Measurements from ENCODE around the gene MAP2K1. TPM values are rescaled to one million over a fixed set of nuclear protein-coding genes. Genes with fewer than 3 reads are reported as not detected.

MAP2K1 gene
- polyA plus RNA-seq, 1 donor (not counting 4 experiments of a cell fraction or from before 2014, with no cell fraction given): 73.8 TPM

- H4K20me1 ChIP-seq (ENCODE audit: control insufficient read depth, extremely low read depth, insufficient read depth, low read length): no peaks in the 10 kb centered on the region
- H2AFZ ChIP-seq (ENCODE audit: control insufficient read depth, low read length): no peak overlapping the region
- H3K9me3 ChIP-seq (ENCODE audit: control insufficient read depth, low read depth, low read length): peaks cover 3% of the 10 kb centered on the region
- DNase-seq (ENCODE audit: low read depth, low spot score): no peak
- H3K4me1 ChIP-seq (ENCODE audit: control insufficient read depth, extremely low read depth, insufficient read depth, low read length): no peaks in the 10 kb centered on the region
- TF ChIP-seq CTCF (optimal IDR thresholded peaks at IDR 0.05 in 1 of 3, IDR thresholded peaks at IDR 0.05 in 1 of 3, conservative IDR thresholded peaks at IDR 0.05 in 1 of 3; ENCODE audit: extremely low read depth in 1 of 3, insufficient read depth in 2 of 3, low read length in 3 of 3) (no peak), EZH2 (IDR thresholded peaks at IDR 0.05; ENCODE audit: low read length) (no peak)
- H3K4me2 ChIP-seq (ENCODE audit: control insufficient read depth, extremely low read depth, insufficient read depth, low read depth, low read length): no peak overlapping the region
- H3K79me2 ChIP-seq (ENCODE audit: control insufficient read depth, insufficient read depth, low read length): peaks cover 92% of the 10 kb centered on the region
- no peak for FAIRE-seq
- no peak overlapping the region for H3K9ac ChIP-seq (ENCODE audit: control insufficient read depth, extremely low read depth, insufficient read depth, low read length)
- H3K27me3 ChIP-seq (ENCODE audit: control insufficient read depth, extremely low read depth, insufficient read depth, low read length): no peaks in the 10 kb centered on the region
- peaks cover 2 to 5% of the 10 kb centered on the region in 2 experiments for H3K36me3 ChIP-seq (ENCODE audit: control insufficient read depth in 2 of 2, extremely low read depth in 1 of 2, insufficient read depth in 2 of 2, low read length in 2 of 2)
- no peaks in the 10 kb centered on the region for H3K9me1 ChIP-seq (ENCODE audit: control insufficient read depth, extremely low read depth, insufficient read depth, low read length)
- dilution Hi-C loops (cut with MboI; ENCODE audit: extremely low pct_ligation_motif_present, low sequenced_read_pairs): no loop called here
- no peak overlapping the region for H3K4me3 ChIP-seq (ENCODE audit: control insufficient read depth in 2 of 3, extremely low read depth in 1 of 3, insufficient read depth in 2 of 3, low read depth in 1 of 3, low read length in 3 of 3)
- no peak overlapping the region for H3K27ac ChIP-seq (ENCODE audit: control insufficient read depth, insufficient read depth, low read length)
Observed at GRCh38 chr15:66417736-66418135, 31.0 kb downstream of the MAP2K1 start.

- H3K9me1 ChIP-seq (ENCODE audit: control insufficient read depth, extremely low read depth, insufficient read depth, low read length): no peaks in the 10 kb centered on the region
- no peak overlapping the region for H3K4me3 ChIP-seq (ENCODE audit: control insufficient read depth in 2 of 3, extremely low read depth in 1 of 3, insufficient read depth in 2 of 3, low read depth in 1 of 3, low read length in 3 of 3)
- dilution Hi-C loops (cut with MboI; ENCODE audit: extremely low pct_ligation_motif_present, low sequenced_read_pairs): no loop called here
- H4K20me1 ChIP-seq (ENCODE audit: control insufficient read depth, extremely low read depth, insufficient read depth, low read length): no peaks in the 10 kb centered on the region
- TF ChIP-seq CTCF (optimal IDR thresholded peaks at IDR 0.05 in 1 of 3, IDR thresholded peaks at IDR 0.05 in 1 of 3, conservative IDR thresholded peaks at IDR 0.05 in 1 of 3; ENCODE audit: extremely low read depth in 1 of 3, insufficient read depth in 2 of 3, low read length in 3 of 3) (no peak), EZH2 (IDR thresholded peaks at IDR 0.05; ENCODE audit: low read length) (no peak)
- no peaks in the 10 kb centered on the region for H3K9me3 ChIP-seq (ENCODE audit: control insufficient read depth, low read depth, low read length)
- FAIRE-seq (no peak), DNase-seq (ENCODE audit: low read depth, low spot score) (no peak)
- peaks cover 3% of the 10 kb centered on the region for H3K4me1 ChIP-seq (ENCODE audit: control insufficient read depth, extremely low read depth, insufficient read depth, low read length)
- H3K9ac ChIP-seq (ENCODE audit: control insufficient read depth, extremely low read depth, insufficient read depth, low read length): no peak overlapping the region
- peaks cover 90% of the 10 kb centered on the region for H3K79me2 ChIP-seq (ENCODE audit: control insufficient read depth, insufficient read depth, low read length)
- no peaks in the 10 kb centered on the region for H3K27me3 ChIP-seq (ENCODE audit: control insufficient read depth, extremely low read depth, insufficient read depth, low read length)
- no peak overlapping the region for H2AFZ ChIP-seq (ENCODE audit: control insufficient read depth, low read length)
- no peak overlapping the region for H3K4me2 ChIP-seq (ENCODE audit: control insufficient read depth, extremely low read depth, insufficient read depth, low read depth, low read length)
- no peak overlapping the region for H3K27ac ChIP-seq (ENCODE audit: control insufficient read depth, insufficient read depth, low read length)
- H3K36me3 ChIP-seq (ENCODE audit: control insufficient read depth in 2 of 2, extremely low read depth in 1 of 2, insufficient read depth in 2 of 2, low read length in 2 of 2): peaks cover under 1 to 2% of the 10 kb centered on the region in 2 experiments
Observed at GRCh38 chr15:66419471-66419870, 32.8 kb downstream of the MAP2K1 start.
